GM18861 (cell line): ENCODE results near the gene CARD9.
"Not testable (repeated sequence)": the region's sequence is repeated elsewhere in the genome, so short reads cannot be mapped to it uniquely, and the experiment has no call there.

ENCODE experiments used
- ATAC-seq: cut with Tn5 transposase; IDR thresholded peaks from one replicate; pipeline ENCODE4 v1.9.1; 2021; ENCODE audit not compliant: unreplicated experiment

The CARD9 gene, protein sequence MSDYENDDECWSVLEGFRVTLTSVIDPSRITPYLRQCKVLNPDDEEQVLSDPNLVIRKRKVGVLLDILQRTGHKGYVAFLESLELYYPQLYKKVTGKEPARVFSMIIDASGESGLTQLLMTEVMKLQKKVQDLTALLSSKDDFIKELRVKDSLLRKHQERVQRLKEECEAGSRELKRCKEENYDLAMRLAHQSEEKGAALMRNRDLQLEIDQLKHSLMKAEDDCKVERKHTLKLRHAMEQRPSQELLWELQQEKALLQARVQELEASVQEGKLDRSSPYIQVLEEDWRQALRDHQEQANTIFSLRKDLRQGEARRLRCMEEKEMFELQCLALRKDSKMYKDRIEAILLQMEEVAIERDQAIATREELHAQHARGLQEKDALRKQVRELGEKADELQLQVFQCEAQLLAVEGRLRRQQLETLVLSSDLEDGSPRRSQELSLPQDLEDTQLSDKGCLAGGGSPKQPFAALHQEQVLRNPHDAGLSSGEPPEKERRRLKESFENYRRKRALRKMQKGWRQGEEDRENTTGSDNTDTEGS

DNA sequence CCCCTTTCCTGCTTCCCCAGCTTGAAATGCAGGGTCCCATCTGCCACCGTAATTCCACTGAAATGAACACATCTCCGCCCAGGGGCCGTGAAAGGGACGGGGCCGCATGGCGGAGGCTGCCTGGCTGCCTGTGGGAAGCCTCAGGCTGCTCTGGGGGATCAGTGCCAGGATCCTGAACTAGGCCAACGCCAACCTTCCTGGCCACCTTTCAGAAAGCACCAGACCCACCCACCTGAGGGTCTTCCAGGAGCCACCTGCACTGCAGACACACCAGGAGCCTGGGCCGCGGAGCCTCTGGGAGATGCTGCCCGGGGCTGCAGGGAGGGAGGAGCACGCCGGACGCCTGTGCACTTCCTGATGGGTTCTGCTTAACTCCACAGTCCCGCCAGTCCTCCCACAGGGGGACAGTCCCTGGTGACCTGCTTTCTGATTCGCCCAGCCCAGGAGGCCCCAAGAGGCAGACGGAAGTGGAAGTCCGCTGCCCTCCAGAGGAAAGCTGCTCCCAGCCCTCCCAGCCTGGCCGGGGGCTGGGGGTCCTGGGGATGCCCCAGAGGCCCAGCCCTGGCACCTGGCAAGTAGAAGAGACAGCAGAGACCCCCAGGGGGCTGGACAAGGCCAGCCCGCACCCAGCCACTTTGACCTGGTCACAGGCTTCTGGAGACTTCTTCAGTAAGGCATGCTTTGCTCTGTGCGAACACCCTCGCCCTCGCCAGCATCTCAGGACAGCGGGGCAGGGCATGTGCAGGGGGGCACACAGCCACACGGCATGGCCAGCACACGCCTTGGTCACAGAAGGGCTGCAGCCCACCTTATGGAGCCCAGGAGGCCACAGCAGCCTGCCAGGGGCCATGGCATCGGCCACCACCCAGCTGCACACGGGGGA lies at the start of gene CARD9:
Gene CARD9, minus strand, starts transcription at position 370 of the 883 bp plus-strand sequence. CDS start 1,591 bp downstream, outside the sequence.
- no peak for ATAC-seq

DNA sequence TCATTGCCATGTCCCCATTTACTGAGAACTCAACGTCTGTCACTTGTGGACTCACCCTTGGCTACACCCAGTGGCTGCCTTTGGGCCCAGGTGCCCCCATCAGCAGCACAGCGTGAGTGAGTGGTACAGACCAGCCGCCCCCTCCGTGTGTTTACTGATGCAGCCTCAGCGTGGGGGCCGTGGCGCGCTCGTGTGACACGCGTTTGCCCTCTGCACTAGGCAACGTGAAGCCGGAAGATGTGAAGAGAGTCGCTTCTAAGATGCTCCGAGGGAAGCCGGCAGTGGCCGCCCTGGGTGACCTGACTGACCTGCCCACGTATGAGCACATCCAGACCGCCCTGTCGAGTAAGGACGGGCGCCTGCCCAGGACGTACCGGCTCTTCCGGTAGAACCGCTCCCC lies 49.4 kb upstream of the CARD9 start:
- ATAC-seq: no peak

DNA sequence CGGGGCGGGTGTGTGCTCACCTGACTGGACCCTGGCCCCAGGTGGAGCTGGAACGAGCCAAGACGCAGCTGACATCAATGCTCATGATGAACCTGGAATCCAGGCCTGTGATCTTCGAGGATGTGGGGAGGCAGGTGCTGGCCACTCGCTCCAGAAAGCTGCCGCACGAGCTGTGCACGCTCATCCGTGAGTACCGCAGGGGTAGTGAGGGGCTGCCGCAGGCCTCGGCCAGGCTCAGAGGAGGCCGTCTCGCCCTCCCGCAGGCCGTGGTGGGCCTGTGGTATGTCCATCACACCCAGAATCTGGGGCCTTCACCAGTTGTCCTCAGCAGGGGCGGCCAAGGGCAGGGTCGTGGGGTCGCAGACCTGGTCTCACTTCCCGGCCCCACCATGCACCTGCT lies 48.3 kb upstream of the CARD9 start:
- no peak for ATAC-seq

DNA sequence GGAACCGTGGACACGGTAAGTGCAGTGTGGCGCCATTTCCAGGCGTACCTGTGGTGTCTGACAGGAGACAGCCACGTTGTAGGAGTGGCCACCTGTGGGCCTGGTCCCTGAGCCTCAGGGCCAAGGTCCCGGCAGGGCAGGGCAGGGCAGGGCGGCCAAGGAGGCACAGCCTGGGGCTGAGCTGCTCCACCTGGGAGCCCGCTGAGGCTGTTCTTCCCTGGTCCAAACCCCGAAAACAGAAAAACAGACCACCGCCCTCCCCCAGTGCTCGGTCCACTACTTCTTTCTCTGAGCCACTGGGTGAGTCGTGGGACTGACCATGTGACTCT lies 45.6 kb upstream of the CARD9 start:
- no peak for ATAC-seq

DNA sequence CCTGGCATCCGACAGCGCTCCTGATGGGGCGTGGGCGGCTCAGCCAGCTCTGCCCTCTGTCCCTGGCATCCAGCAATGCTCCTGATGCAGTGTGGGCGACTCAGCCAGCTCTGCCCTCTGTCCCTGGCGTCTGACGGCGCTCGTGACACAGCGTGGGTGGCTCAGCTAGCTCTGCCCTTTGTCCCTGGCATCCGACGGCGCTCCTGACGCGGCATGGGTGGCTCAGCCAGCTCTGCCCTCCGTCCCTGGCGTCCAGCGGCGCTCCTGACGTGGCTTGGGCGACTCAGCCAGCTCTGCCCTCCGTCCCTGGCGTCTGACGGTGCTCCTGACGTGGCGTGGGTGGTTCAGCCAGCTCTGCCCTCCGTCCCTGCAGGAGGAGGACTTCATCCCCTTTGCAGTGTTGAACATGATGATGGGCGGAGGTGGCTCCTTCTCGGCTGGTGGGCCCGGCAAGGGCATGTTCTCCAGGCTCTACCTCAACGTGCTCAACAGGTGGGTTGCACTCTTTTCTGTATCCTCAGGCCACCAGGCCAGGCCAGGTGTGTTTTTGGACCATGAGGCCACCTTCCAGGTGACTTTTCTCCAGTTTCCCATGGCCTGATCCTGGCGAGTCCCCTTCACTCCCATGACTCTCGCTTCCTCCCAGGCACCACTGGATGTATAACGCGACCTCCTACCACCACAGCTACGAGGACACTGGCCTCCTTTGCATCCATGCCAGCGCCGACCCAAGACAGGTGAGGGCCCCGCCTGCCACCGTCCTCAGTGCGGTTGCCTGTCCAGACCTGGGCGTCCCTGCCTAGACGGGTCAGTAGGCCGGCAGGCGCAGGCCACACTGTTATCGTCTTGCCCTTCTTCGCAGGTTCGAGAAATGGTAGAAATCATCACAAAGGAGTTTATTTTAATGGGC lies 45.0 kb upstream of the CARD9 start:
- no peak for ATAC-seq

DNA sequence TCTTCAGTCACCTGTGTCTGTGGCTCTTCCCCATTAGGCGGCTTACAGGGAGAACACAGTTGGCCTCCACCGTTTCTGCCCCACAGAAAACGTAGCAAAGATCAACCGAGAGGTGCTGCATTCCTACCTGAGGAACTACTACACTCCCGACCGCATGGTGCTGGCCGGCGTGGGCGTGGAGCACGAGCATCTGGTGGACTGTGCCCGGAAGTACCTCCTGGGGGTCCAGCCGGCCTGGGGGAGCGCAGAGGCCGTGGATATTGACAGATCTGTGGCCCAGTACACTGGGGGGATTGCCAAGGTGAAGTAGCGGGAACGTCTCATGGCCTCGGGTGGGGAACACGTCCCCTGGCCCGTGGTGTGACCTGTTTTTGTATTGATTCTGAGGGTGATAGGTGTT lies 43.4 kb upstream of the CARD9 start:
- no peak for ATAC-seq

DNA sequence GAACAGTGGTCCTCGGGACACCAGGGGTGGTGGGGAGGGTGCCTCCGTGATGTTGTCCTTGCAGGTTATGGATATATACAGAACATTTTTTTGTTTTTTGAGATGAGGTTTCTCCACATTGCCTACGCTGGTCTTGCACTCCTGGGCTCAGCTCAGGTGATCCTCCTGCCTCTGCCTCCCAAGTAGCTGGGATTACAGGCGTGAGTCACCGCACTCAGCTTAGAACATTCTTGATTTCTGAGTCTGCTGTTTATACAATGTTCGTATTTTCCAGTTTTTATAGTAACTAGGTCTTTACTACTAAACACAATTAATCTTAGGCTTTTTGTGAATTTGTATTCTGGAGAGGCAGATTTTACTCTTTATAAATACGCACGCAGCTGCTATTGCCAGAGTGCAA lies 43.0 kb upstream of the CARD9 start:
- no peak for ATAC-seq

DNA sequence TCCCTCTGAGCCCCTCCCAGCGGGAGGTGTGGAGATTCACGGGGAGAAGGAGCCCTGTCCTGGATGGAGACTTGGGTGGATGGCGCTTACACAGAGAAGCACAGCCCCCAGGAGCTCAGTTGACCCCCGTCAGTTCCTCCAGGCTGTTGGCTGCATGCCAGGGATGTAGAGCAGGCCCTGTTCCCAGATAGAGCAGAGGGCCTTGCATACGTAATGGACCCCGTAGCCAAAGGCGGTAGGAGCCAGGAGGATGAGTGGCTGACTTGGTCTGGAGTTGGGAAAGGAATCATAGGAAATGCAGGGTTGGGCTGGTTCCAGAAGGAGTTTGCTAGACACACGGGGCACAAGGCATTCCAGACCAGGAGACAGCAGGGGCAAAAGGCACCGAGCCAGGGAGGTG lies 39.5 kb upstream of the CARD9 start:
- ATAC-seq: no peak

DNA sequence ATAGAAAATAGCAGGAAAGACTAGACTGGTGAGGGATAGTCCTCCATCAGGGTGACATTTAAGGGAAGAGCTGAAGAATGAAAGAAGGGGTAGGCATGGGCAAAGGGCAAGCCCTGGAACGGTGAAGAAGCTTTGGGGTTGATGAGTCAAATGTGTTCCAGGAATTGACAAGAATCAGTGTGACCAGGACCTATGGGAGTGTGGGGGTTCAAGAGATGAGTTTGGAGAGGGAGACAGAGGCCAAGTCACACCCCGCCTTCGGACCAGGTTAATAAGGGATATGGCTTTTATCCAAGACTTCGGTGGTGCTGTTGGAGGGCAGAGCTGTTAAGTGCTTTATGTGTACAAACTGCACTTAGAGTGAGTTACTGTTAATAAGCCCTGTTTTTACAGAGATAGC lies 37.9 kb upstream of the CARD9 start:
- ATAC-seq: no peak

DNA sequence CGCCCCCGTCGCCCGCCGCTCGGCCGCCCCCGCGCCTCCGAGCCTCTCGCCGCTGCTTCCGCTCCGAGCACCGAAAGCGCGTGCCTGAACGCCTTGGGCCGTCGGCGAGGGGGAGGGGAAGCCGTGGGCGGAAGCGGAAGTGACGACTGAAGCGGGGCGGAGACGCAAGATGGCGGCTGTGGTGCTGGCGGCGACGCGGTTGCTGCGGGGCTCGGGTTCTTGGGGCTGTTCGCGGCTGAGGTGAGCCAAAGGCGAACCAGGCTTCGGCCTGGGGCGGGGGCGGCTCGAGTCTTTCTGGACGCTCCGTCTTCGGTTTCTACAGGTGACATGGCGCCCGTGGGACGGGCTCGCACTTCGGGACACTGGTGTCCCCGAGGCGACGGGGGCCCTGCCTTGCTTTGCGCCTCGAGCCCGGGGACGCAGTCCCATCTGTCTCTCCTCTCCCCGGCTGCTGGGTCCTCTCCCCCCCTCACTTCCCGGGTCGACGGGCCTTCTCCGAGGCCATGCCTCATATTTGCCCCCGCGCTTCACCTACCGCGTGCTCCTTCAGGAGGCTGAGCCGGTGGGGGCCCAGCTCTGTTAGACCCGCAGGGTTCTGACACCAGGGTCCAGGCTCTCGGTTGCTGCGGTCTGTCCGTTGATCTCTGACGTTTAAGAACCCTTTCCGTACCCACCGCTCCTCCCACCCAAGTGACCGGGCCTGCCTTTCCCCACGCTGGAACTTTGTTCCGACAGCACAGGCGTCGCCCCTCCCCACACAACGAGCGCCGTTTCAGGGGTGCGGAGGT lies 37.2 kb upstream of the CARD9 start, which contains the start of the genes ENTR1 and PMPCA:
Gene ENTR1, minus strand, starts transcription at position 115 of the 788 bp plus-strand sequence. CDS start 217 bp downstream, outside the sequence.
Gene PMPCA, plus strand, starts transcription at position 159 of the 788 bp plus-strand sequence. Its CDS starts 11 bp downstream, at position 170.
- ATAC-seq: peak; percentile 58

DNA sequence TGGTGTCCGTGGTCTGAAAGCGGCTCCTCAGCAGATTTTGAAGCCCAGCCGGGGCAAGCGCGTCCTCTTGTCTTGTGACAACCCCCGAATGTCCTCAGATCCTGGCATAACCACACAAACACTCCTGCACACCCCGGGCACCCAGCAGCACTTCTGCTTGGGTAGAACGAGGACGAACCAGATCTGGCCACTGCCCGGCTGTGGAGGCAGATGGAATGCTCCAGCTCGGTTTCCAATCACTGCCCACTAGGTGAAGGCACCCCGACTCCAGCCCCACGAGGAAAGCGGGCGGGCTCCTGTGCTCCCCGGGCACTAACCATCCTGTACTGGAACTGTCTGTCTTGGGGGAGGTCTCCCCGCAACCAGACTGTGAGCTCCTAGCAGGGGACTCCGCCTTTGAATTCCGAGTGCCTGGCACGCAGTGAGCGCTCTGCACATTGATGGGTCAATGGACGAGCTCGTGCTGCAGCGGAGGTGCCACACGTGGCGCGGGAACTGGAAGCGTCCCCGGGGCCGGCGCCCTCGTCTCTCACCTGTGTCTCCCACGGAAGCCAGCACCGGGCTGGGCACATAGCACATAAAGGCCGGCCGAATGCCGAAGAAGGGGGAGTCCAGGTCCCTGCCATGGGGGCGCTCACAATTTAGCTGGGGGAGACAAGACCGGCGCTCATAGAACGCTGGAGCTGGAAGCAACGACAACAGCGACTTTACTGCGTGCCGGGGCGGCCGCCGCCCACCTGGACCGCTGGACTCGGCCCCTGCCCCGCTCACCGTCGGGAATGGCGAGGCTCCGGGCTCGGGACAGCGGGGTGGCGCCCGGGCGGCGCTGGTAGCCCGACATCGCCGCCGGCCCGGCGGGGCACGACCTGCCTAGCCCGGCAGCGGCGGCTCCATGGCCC lies 36.3 kb upstream of the CARD9 start:
- ATAC-seq: peak; percentile 8

DNA sequence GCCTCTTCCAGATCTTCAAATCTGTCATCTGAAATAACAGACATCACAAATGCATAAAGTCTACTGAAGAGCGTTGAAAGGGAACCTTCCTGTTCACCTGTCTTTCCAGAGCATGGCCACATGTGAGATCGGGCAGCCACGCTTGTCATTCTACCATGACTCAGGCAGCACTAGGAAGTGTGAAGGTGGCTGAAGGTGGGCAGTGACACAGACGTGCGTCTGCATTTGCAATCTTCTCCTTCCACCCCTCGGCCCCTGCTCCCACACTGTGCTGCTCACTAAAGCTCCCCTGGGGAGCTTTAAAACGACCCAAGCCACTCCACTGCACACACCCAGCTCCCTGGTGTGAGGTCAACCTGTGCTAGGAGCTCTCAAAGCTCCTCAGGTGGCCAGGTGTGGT lies 34.4 kb upstream of the CARD9 start:
- no peak for ATAC-seq

DNA sequence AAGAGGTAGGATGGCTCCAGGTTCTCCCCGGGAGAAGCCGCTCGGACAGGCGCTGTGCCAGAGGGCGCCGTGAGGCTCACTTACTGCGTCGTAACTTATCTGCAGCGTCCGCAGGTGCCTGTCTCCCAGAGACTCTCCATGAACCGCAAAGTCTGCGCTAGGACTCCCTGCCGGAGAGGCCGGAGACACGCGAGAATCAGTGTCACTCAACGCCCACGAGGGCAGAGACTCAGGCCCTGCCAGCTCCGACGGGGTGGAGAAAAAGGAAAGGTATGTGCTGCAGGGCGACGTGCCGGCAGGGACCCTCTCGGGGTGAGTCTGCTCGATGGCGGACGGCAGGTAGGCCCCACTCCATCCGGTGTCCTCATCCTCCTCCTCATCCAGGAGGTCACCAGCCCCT lies 33.6 kb upstream of the CARD9 start:
- not testable (repeated sequence) for ATAC-seq

DNA sequence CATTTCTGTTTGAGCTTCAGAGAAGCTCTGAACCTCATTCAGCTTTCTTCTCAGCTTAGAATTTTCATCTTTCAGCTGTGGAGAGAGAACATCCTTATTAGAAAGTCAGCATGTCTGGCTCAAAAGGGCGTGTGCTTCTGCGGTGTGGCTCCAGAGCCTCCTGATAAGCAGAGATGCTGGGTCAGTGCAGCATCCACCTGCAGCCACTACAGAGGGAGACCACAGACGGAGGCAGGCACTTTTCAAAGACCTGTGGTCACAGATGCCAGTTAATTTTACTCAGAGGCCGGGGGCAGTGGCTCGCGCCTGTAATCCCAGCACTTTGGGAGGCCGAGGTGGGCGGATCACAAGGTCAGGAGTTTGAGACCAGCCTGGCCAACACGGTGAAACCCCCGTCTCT lies 32.4 kb upstream of the CARD9 start:
- not testable (repeated sequence) for ATAC-seq

DNA sequence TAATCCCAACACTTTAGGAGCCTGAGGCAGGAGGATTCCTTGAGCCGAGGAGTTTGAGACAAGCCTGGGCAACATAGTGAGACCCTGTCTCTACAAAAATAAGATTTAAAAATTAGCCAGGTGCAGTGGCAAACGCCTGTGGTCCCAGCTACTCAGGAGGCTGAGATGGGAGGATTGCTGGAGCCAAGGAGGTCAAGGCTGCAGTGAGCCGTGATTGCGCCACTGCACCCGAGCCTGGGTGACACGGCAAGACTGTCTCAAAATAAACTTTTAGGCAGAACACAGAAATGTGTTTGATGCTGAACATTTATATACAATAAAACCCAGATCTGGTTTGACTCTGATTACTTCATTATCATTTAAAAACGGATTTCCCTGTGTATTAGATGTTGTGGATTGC lies 32.0 kb upstream of the CARD9 start:
- ATAC-seq: no peak

DNA sequence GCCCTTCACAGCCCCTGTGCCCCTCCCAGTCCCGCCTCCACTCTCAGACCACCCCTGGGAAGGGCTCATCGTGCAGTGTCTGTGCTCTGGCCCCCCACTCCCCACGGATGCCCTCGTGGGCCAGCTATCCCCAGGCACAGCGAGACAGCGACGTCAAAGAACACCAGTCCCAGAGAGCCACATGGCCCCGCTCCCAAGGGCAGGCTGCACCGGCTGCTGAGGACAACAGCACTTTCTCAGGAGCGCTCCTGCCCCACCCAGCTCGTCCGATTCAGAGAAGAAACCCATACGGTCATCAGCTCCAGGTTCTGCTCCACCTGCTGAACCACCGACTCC lies 31.3 kb upstream of the CARD9 start:
- ATAC-seq: no peak

DNA sequence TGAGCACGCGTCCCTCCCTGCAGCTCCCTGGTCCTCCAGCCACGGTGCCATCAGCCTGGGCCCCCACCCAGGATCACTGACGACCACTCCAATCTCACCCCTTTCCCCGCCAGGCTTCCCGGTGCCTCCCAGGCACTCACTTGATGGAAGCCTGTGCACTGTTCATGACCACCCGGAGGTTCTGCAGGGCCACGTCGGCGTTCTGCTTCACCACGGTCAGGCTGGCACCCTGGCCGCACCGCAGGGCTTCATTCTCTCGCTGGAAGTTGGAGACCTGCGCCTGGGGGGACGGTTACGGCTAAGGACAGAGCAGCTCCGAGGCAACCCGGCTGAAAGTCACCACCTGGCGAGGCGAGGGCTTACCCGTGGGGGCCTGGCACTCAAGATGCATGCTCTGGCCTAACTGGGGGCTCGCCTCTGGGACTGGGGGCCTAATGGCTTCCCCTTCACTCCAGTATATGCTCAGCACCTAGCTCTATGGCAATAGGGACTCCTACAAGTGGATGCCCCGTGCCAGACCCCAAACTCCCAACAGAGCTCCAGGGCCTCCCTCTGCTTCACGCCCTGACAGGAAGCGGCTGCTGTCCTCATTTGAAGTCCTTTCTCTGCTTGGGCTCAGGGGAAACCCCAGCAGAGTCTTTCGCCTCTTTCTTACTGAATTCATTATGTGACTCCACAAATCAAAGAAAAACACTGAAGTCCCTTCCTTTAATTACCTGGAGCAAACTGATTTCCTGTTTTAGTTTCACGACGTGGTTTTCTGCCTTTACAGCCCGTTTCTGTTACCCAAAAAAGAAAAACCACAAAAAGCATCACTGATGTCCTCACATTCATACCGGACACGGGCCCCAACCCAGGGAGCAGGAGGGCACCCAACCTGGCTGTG lies 30.7 kb upstream of the CARD9 start:
- no peak for ATAC-seq

DNA sequence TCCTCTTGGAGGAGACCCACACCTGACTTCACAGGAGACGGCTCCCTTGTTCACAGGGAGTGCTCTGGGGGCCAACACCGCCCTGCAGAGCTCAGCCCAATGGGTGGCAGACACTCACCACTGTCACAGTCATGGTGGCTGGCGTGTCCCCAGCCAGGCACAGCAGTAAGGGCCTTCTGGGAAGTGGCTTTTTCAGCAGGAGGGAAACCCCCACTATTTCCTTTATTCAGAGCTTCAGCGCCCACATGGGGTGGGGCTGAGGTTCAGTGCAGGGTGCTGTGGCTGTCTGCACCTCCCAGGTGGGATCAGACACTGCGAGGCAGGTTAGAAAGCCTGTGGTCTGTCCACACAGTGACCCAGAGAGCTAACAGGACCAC lies 30.1 kb upstream of the CARD9 start:
- no peak for ATAC-seq
